Measurements from ENCODE around the gene IAPP. TPM values are rescaled to one million over a fixed set of nuclear protein-coding genes. Genes with fewer than 3 reads are reported as not detected.
"Not testable (repeated sequence)": the region's sequence is repeated elsewhere in the genome, so short reads cannot be mapped to it uniquely, and the experiment has no call there.

IAPP gene
- total RNA-seq, 1 experiment from 2014 or later = not detected

- TF ChIP-seq CTCF (IDR thresholded peaks at IDR 0.05; ENCODE audit: insufficient read depth in 1 of 2, low read depth in 1 of 2, low read length in 1 of 2, severe bottlenecking in 1 of 2, unreplicated experiment in 1 of 2) = no peak
- Mint-ChIP-seq H3K36me3 (ENCODE audit: insufficient read depth, unreplicated experiment) (no peaks in the 10 kb centered on the region), H3K9me3 (ENCODE audit: unreplicated experiment) (no peaks in the 10 kb centered on the region), H3K4me3 (ENCODE audit: unreplicated experiment) (no peak overlapping the region), H3K27ac (ENCODE audit: unreplicated experiment) (no peak overlapping the region), H3K27me3 (ENCODE audit: insufficient read depth, unreplicated experiment) (peaks cover 5% of the 10 kb centered on the region), H3K4me1 (ENCODE audit: low read depth, unreplicated experiment) (no peaks in the 10 kb centered on the region)
- ChIA-PET POLR2A (no interaction called here), CTCF (no interaction called here)
- Histone ChIP-seq H3K9me3 (0 out of 2 replicates have a peak, but pooled peaks cover 6% of the 10 kb centered on the region), H3K36me3 (ENCODE audit: control insufficient read depth, insufficient read depth, low read length) (no peaks in the 10 kb centered on the region), H3K4me1 (no peaks in the 10 kb centered on the region), H3K27me3 (replicated peaks; ENCODE audit: control insufficient read depth, insufficient read depth, low read length) (no peaks in the 10 kb centered on the region), H3K4me3 (ENCODE audit: low read depth, low read length) (no peak overlapping the region)
- no peak for DNase-seq
- intact Hi-C loops (cut with micrococcal nuclease; ENCODE audit: unreplicated experiment) = no loop called here
- no TSS peak for BruUV-seq (replicated peaks)
These were observed 3.3 kb upstream of the IAPP start for GRCh38 chr12:21369141-21369980.

DNA sequence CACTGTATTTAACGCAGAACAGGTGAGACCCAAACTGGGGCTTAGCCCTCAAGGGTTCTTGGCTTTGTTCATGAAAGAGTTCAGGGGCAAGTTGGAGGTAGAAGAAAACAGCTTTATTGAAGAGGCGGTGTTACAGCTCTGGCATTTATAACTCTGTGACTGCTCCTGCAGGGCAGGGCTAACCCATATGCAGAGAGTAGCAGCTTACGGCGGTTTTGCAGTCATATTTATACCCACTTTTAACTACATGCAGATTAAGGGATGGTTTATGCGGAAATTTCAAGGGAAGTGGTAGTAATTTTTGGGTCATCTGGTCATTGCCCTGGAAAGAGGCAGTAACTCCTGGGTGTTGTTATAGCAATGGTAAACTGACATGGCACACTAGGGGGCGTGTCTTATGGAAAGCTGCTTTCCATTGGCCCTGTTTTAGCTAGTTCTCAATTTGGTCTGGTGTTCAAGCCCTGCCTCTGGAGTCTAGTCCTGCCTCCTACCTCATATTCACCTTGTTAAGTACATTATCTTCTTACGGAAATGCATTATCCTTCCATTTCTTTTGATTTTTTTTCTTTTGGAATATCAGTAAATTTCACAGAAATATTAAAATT, 1.8 kb upstream of the IAPP start:
- no TSS peak for BruUV-seq (replicated peaks)
- POLR2A ChIA-PET = interaction anchor here (0.6 kb wide), 1 partner anchor 43 kb away, joined by 3 read pairs; no protein-coding TSS in a partner anchor
- Mint-ChIP-seq H3K4me1 (ENCODE audit: low read depth, unreplicated experiment) (no peaks in the 10 kb centered on the region), H3K36me3 (ENCODE audit: insufficient read depth, unreplicated experiment) (no peaks in the 10 kb centered on the region), H3K27me3 (ENCODE audit: insufficient read depth, unreplicated experiment) (peaks cover 4% of the 10 kb centered on the region), H3K27ac (ENCODE audit: unreplicated experiment) (no peak overlapping the region), H3K9me3 (ENCODE audit: unreplicated experiment) (no peaks in the 10 kb centered on the region), H3K4me3 (ENCODE audit: unreplicated experiment) (no peak overlapping the region)
- CTCF ChIA-PET = interaction anchor here (1.5 kb wide), 1 partner anchor 66 kb away, joined by 6 read pairs; the partner anchor contains the start of gene PYROXD1
- peak in 1 of 2 experiments; percentile 8 for TF ChIP-seq CTCF (IDR thresholded peaks at IDR 0.05; ENCODE audit: insufficient read depth in 1 of 2, low read depth in 1 of 2, low read length in 1 of 2, severe bottlenecking in 1 of 2, unreplicated experiment in 1 of 2)
- no peaks in the 10 kb centered on the region for H3K9me3 ChIP-seq
- DNase-seq = peak in 1 of 2 experiments; percentile 14
- no peaks in the 10 kb centered on the region for H3K27me3 ChIP-seq (replicated peaks; ENCODE audit: control insufficient read depth, insufficient read depth, low read length)
- H3K4me3 ChIP-seq (ENCODE audit: low read depth, low read length) = no peak overlapping the region
- intact Hi-C loops (cut with micrococcal nuclease; ENCODE audit: unreplicated experiment) = no loop called here
- no peaks in the 10 kb centered on the region for H3K4me1 ChIP-seq
- no peaks in the 10 kb centered on the region for H3K36me3 ChIP-seq (ENCODE audit: control insufficient read depth, insufficient read depth, low read length)

- H3K27me3 Mint-ChIP-seq (ENCODE audit: insufficient read depth, unreplicated experiment) = peaks cover 6% of the 10 kb centered on the region
- H3K27ac Mint-ChIP-seq (ENCODE audit: unreplicated experiment) = no peak overlapping the region
- no TSS peak for BruUV-seq (replicated peaks)
These were observed 6.5 kb downstream of the IAPP start for GRCh38 chr12:21379218-21379617.

DNA sequence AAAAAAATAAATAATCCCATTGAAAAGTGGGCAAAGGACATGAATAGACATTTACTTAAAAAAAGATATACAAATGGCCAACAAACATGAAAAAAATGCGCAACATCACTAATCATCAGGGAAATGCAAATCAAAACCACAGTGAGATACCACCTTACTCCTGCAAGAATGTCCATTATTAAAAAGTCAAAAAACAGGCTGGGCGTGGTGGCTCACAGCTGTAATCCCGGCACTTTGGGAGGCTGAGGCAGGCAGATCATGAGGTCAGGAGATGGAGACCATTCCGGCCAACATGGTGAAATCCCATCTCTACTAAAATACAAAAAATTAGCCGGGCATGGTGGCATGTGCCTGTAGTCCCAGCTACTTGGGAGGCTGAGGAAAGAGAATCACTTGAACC, 8.6 kb downstream of the IAPP start:
- H3K9me3 Mint-ChIP-seq (ENCODE audit: unreplicated experiment); H3K27ac Mint-ChIP-seq (ENCODE audit: unreplicated experiment); H3K4me3 ChIP-seq (ENCODE audit: low read depth, low read length); H3K36me3 Mint-ChIP-seq (ENCODE audit: insufficient read depth, unreplicated experiment); DNase-seq; H3K4me3 Mint-ChIP-seq (ENCODE audit: unreplicated experiment); POLR2A ChIA-PET; H3K27me3 Mint-ChIP-seq (ENCODE audit: insufficient read depth, unreplicated experiment); H3K9me3 ChIP-seq; H3K27me3 ChIP-seq (replicated peaks; ENCODE audit: control insufficient read depth, insufficient read depth, low read length); intact Hi-C loops (cut with micrococcal nuclease; ENCODE audit: unreplicated experiment); BruUV-seq (replicated peaks); H3K36me3 ChIP-seq (ENCODE audit: control insufficient read depth, insufficient read depth, low read length); CTCF ChIA-PET: not testable (repeated sequence)
- peaks cover 14% of the 10 kb centered on the region for H3K4me1 ChIP-seq
- H3K4me1 Mint-ChIP-seq (ENCODE audit: low read depth, unreplicated experiment) = peaks cover 12% of the 10 kb centered on the region

More at GRCh38 chr12:21379218-21379617, 6.5 kb downstream of the IAPP start:
- H3K9me3 Mint-ChIP-seq (ENCODE audit: unreplicated experiment) = peaks cover 10% of the 10 kb centered on the region
- H3K36me3 ChIP-seq (ENCODE audit: control insufficient read depth, insufficient read depth, low read length) = no peaks in the 10 kb centered on the region
- no peaks in the 10 kb centered on the region for H3K9me3 ChIP-seq
- no peak for DNase-seq
- no peak overlapping the region for H3K4me3 Mint-ChIP-seq (ENCODE audit: unreplicated experiment)
- no peaks in the 10 kb centered on the region for H3K27me3 ChIP-seq (replicated peaks; ENCODE audit: control insufficient read depth, insufficient read depth, low read length)
- ChIA-PET POLR2A (no interaction called here), CTCF (no interaction called here)
- H3K4me1 Mint-ChIP-seq (ENCODE audit: low read depth, unreplicated experiment) = peaks cover 9% of the 10 kb centered on the region
- peaks cover 12% of the 10 kb centered on the region for H3K4me1 ChIP-seq
- TF ChIP-seq CTCF (IDR thresholded peaks at IDR 0.05; ENCODE audit: insufficient read depth in 1 of 2, low read depth in 1 of 2, low read length in 1 of 2, severe bottlenecking in 1 of 2, unreplicated experiment in 1 of 2) = no peak
- no peak overlapping the region for H3K4me3 ChIP-seq (ENCODE audit: low read depth, low read length)
- no peaks in the 10 kb centered on the region for H3K36me3 Mint-ChIP-seq (ENCODE audit: insufficient read depth, unreplicated experiment)
- intact Hi-C loops (cut with micrococcal nuclease; ENCODE audit: unreplicated experiment) = no loop called here

Data from Caco-2 (cell line).